Loucy (cell line): Measurements from ENCODE around the gene BCAS4.

Experiments used
- H2AFZ ChIP-seq: fragments of 200-600 bp; sonication (generic); 2 replicates; pipeline ENCODE4 v1.6.0; 2016; ENCODE audit warnings: antibody characterized with exemption, mild to moderate bottlenecking, low read length, moderate library complexity
- H3F3A ChIP-seq: fragments of 200-600 bp; 2 replicates; pipeline ENCODE4 v1.6.0; 2016; ENCODE audit warnings: antibody characterized with exemption, low read depth, mild to moderate bottlenecking
- H3K27me3 ChIP-seq: fragments of 200-600 bp; sonication (generic); 2 replicates; pipeline ENCODE4 v1.6.1; 2014; ENCODE audit warnings: low read length, mild to moderate bottlenecking; ENCODE audit not compliant: insufficient read depth, poor library complexity, severe bottlenecking
- H3K36me3 ChIP-seq: fragments of 200-600 bp; sonication (generic); 2 replicates; pipeline ENCODE4 v1.6.1; 2016; ENCODE audit warnings: low read length; ENCODE audit not compliant: insufficient read depth
- H3K4me1 ChIP-seq: fragments of 200-600 bp; sonication (generic); 2 replicates; pipeline ENCODE4 v1.5.1; 2014; ENCODE audit warnings: low read length, mild to moderate bottlenecking; ENCODE audit not compliant: insufficient read depth, poor library complexity, severe bottlenecking
- H3K4me2 ChIP-seq: fragments of 200-600 bp; sonication (generic); 2 replicates; pipeline ENCODE4 v1.6.0; 2014; ENCODE audit warnings: antibody characterized with exemption, low read length, low read depth, mild to moderate bottlenecking; ENCODE audit not compliant: poor library complexity, severe bottlenecking
- H3K4me3 ChIP-seq: fragments of 200-600 bp; sonication (generic); 2 replicates; pipeline ENCODE4 v1.5.1; 2014; ENCODE audit warnings: low read length, mild to moderate bottlenecking, mixed read lengths; ENCODE audit not compliant: poor library complexity, severe bottlenecking
- H3K79me2 ChIP-seq: fragments of 200-600 bp; sonication (generic); 2 replicates; pipeline ENCODE4 v1.6.1; 2014; ENCODE audit warnings: low read length; ENCODE audit not compliant: insufficient read depth
- H3K9ac ChIP-seq: fragments of 200-600 bp; sonication (generic); 2 replicates; pipeline ENCODE4 v1.6.0; 2014; ENCODE audit warnings: mild to moderate bottlenecking, low read depth, low read length, moderate library complexity; ENCODE audit not compliant: poor library complexity, severe bottlenecking
- H3K9me2 ChIP-seq: fragments of 200-600 bp; sonication (generic); replicated peaks from 2 replicates; pipeline ENCODE4 v1.6.1; 2016; ENCODE audit warnings: low read depth, low read length, mixed read lengths
- H3K9me3 ChIP-seq: fragments of 200-600 bp; sonication (generic); 2 replicates; pipeline ENCODE4 v1.6.1; 2014; ENCODE audit warnings: mild to moderate bottlenecking, antibody characterized with exemption, low read length, low read depth; ENCODE audit not compliant: insufficient read depth
- H4K20me1 ChIP-seq: fragments of 200-600 bp; sonication (generic); 2 replicates; pipeline ENCODE4 v1.6.0; 2014; ENCODE audit warnings: antibody characterized with exemption, low read length, mild to moderate bottlenecking; ENCODE audit not compliant: insufficient read depth, poor library complexity, severe bottlenecking
- EZH2phosphoT487 ChIP-seq: fragments of 200-600 bp; IDR thresholded peaks from 2 replicates; pipeline ENCODE4 v1.6.1; 2018; ENCODE audit warnings: antibody characterized with exemption, mild to moderate bottlenecking, moderate library complexity, borderline replicate concordance
- TF ChIP-seq, protein P1 (sequence below): fragments of 200-600 bp; sonication (generic); conservative IDR thresholded peaks from 2 replicates; pipeline ENCODE4 v1.5.1; 2014; ENCODE audit warnings: mild to moderate bottlenecking, antibody characterized with exemption, low read length

The BCAS4 gene

DNA sequence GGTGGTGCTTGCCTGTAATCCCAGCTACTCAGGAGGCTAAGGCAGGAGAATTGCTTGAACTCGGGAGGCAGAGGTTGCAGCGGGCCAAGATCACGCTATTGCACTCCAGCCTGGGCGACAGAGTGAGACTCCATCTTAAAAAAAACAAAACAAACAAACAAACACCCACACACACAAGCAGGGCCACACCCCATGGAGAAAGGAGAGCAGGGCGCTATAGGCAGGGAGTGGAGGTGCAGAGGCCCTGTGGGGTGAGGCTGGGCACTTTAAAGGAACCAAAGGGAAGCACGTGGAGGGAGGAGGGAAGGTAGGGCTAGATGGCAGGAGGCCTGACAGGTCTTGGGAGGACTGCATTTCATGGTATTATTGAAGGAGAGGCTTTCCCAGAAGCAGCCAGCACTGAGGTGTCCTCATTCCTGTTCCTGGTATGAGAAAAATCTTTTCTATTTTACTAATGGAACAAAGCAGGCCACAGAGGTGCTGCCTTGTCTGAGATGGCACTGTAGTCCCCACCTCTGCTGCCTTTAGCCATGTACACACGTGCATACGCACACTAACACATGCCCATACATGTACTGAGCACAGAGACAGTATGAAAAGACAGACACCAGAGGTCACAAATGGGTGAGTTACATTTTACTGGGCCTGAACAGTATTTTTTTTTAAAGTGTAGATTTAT, 44.0 kb downstream of the BCAS4 start:
- no peak overlapping the region for H3K4me2 ChIP-seq
- H3K27me3 ChIP-seq: no peaks in the 10 kb centered on the region
- H3F3A ChIP-seq: no peaks in the 10 kb centered on the region
- H4K20me1 ChIP-seq: no peaks in the 10 kb centered on the region
- H3K9me3 ChIP-seq: no peaks in the 10 kb centered on the region
- H2AFZ ChIP-seq: no peak overlapping the region
- H3K4me3 ChIP-seq: no peak overlapping the region
- no peaks in the 10 kb centered on the region for H3K79me2 ChIP-seq
- no peaks in the 10 kb centered on the region for H3K4me1 ChIP-seq
- no peak for TF ChIP-seq EZH2phosphoT487
- TF ChIP-seq, protein P1, sequence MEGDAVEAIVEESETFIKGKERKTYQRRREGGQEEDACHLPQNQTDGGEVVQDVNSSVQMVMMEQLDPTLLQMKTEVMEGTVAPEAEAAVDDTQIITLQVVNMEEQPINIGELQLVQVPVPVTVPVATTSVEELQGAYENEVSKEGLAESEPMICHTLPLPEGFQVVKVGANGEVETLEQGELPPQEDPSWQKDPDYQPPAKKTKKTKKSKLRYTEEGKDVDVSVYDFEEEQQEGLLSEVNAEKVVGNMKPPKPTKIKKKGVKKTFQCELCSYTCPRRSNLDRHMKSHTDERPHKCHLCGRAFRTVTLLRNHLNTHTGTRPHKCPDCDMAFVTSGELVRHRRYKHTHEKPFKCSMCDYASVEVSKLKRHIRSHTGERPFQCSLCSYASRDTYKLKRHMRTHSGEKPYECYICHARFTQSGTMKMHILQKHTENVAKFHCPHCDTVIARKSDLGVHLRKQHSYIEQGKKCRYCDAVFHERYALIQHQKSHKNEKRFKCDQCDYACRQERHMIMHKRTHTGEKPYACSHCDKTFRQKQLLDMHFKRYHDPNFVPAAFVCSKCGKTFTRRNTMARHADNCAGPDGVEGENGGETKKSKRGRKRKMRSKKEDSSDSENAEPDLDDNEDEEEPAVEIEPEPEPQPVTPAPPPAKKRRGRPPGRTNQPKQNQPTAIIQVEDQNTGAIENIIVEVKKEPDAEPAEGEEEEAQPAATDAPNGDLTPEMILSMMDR: no peak
- H3K36me3 ChIP-seq: no peaks in the 10 kb centered on the region
- no peak overlapping the region for H3K9ac ChIP-seq
- H3K9me2 ChIP-seq: no peaks in the 10 kb centered on the region

DNA sequence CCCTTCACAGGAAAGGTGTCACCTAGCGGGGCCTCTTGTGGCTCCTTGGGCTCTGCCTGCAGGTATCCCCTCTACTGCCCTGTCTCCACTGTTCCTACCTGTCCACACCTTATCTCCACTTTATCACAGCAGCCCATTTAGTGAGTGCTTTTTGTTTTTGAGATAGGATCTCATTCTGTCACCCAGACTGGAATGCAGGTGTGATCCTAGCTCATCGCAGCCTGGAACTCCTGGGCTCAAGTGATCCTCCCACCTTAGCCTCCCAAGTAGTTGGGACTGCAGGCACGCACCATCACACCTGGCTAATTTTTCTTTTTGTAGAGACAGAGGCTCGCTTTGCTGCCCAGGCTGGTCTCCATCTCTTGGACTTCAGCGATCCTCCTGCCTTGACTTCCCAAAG, 48.0 kb downstream of the BCAS4 start:
- Histone ChIP-seq H3F3A (no peaks in the 10 kb centered on the region), H3K9me2 (no peaks in the 10 kb centered on the region), H3K36me3 (no peaks in the 10 kb centered on the region), H3K4me2 (no peak overlapping the region), H3K4me3 (no peak overlapping the region), H3K79me2 (no peaks in the 10 kb centered on the region), H3K9ac (no peak overlapping the region), H3K9me3 (no peaks in the 10 kb centered on the region), H2AFZ (no peak overlapping the region), H3K4me1 (no peaks in the 10 kb centered on the region), H4K20me1 (no peaks in the 10 kb centered on the region), H3K27me3 (no peaks in the 10 kb centered on the region)
- TF ChIP-seq, protein P1: no peak

DNA sequence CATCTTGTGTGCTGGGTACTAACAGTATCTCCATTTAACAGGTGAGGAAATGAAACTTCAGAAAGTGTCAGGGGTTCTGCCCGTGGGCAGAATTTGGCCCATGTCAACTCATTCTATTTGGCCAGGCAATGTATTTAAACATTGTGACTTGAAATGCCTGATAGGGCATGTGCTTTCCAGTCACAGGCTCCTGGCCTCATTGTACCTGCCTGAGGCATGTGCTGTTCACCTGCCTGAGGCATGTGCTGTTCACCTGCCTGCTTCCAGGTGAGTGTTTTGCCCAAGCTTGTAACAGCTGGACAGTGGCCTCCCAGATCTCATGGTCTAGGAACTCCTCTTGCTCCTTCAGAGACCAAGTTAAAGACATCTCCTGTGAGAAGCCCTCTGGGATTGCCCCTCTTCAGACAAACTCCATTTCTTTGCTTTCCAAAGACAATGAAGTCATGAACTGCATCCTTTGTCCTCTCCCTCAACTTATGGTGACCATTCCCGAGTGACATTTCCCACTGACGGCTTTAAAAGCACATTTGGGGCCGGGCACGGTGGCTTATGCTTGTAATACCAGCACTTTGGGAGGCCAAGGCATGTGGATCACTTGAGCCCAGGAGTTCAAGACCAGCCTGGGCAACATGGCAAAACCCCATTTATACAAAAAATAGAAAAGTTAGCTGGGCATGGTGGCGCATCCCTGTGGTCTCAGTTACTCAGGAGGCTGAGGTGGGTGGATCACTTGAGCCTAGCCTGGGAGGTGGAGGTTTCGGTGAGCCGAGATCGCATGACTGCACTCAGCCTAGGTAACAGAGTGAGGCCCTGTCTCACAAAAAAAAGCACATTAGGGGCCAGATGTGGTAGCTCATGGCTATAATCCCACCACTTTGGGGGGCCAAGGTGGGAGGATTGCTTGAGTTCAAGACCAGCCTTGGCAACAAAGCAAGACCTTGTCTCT, 48.7 kb downstream of the BCAS4 start:
- H3K9me2 ChIP-seq: no peaks in the 10 kb centered on the region
- no peak overlapping the region for H3K4me2 ChIP-seq
- no peak for TF ChIP-seq EZH2phosphoT487
- TF ChIP-seq, protein P1: no peak
- H3F3A ChIP-seq: no peaks in the 10 kb centered on the region
- H2AFZ ChIP-seq: no peak overlapping the region
- no peaks in the 10 kb centered on the region for H3K9me3 ChIP-seq
- H3K4me1 ChIP-seq: no peaks in the 10 kb centered on the region
- H3K27me3 ChIP-seq: no peaks in the 10 kb centered on the region
- no peaks in the 10 kb centered on the region for H3K79me2 ChIP-seq
- H3K9ac ChIP-seq: no peak overlapping the region
- no peaks in the 10 kb centered on the region for H3K36me3 ChIP-seq
- no peaks in the 10 kb centered on the region for H4K20me1 ChIP-seq
- H3K4me3 ChIP-seq: no peak overlapping the region
